ENCODE data around the gene SLC30A9. TPM values are rescaled to one million over a fixed set of nuclear protein-coding genes. Genes with fewer than 3 reads are reported as not detected.

Gene SLC30A9
- total and polyA plus RNA-seq, 2 donors from 2014 or later = 52.3 to 70.8 TPM

DNA sequence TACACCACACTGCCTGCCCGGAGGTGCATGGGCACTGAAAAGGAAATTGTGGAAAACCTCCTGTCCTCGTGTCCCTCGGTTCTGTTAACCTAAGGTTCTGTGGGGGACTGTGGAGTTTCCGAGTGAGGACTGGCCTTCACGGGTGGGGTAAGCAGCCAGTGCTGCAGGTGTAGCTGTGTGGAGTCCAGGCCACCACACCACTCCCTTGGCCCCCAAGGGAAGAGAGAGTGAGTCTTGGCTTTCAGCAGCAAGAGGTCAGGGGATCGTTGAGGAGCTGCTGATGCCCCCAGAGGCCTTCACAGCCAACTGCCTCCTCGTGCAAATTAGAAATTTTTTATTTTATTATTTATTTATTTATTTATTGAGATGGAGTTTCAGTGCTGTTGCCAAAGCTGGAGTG lies 141.8 kb downstream of the SLC30A9 start:
- H3K9ac ChIP-seq (ENCODE audit: low read length in 3 of 3) = no peak overlapping the region
- no peaks in the 10 kb centered on the region for H3K27me3 ChIP-seq (ENCODE audit: control insufficient read depth, insufficient read depth, low read length)
- no peaks in the 10 kb centered on the region for H3K9me3 ChIP-seq (ENCODE audit: control insufficient read depth in 2 of 3, insufficient read depth in 1 of 3, low read length in 3 of 3)
- H3K4me1 ChIP-seq (ENCODE audit: control insufficient read depth in 2 of 3, insufficient read depth in 2 of 3, low read depth in 1 of 3, low read length in 3 of 3) = no peaks in the 10 kb centered on the region
- H3K36me3 ChIP-seq (ENCODE audit: control insufficient read depth in 2 of 3, insufficient read depth in 3 of 3, low read length in 3 of 3) = no peaks in the 10 kb centered on the region
- FAIRE-seq (no peak), DNase-seq (no peak)
- no peak overlapping the region for H3K27ac ChIP-seq (ENCODE audit: low read depth in 2 of 2, low read length in 2 of 2)
- intact Hi-C loops (cut with DNase I) = no loop called here
- TF ChIP-seq, protein P1, sequence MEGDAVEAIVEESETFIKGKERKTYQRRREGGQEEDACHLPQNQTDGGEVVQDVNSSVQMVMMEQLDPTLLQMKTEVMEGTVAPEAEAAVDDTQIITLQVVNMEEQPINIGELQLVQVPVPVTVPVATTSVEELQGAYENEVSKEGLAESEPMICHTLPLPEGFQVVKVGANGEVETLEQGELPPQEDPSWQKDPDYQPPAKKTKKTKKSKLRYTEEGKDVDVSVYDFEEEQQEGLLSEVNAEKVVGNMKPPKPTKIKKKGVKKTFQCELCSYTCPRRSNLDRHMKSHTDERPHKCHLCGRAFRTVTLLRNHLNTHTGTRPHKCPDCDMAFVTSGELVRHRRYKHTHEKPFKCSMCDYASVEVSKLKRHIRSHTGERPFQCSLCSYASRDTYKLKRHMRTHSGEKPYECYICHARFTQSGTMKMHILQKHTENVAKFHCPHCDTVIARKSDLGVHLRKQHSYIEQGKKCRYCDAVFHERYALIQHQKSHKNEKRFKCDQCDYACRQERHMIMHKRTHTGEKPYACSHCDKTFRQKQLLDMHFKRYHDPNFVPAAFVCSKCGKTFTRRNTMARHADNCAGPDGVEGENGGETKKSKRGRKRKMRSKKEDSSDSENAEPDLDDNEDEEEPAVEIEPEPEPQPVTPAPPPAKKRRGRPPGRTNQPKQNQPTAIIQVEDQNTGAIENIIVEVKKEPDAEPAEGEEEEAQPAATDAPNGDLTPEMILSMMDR (IDR thresholded peaks at IDR 0.05; ENCODE audit: borderline replicate concordance, extremely low read depth, insufficient read depth) = no peak
- no peak overlapping the region for H3K4me3 ChIP-seq (ENCODE audit: low read length in 3 of 3)

DNA sequence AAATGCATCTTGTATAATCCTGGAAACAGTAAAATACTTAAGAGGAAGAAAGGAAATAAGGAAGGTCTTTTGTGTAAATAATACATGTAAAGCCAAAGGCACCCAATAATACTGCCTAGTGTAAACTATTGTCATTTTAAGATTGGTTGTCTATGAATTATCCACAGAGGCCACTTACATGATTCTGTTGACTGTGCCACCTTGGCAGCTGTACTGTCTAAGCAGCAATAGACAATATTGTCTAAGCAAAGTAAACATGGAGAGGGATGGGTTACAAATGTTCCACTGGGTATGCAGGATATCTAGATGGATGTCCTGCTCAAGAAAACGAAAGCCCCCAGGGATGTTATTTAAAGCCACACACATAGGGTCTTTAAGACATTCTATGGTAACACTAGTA lies 142.7 kb downstream of the SLC30A9 start:
- no peak for FAIRE-seq
- Histone ChIP-seq H3K4me1 (ENCODE audit: control insufficient read depth in 2 of 3, insufficient read depth in 2 of 3, low read depth in 1 of 3, low read length in 3 of 3) (no peaks in the 10 kb centered on the region), H3K27ac (ENCODE audit: low read depth in 2 of 2, low read length in 2 of 2) (no peak overlapping the region), H3K36me3 (ENCODE audit: control insufficient read depth in 2 of 3, insufficient read depth in 3 of 3, low read length in 3 of 3) (no peaks in the 10 kb centered on the region), H3K9me3 (ENCODE audit: control insufficient read depth in 2 of 3, insufficient read depth in 1 of 3, low read length in 3 of 3) (no peaks in the 10 kb centered on the region), H3K27me3 (ENCODE audit: control insufficient read depth, insufficient read depth, low read length) (no peaks in the 10 kb centered on the region), H3K9ac (ENCODE audit: low read length in 3 of 3) (no peak overlapping the region), H3K4me3 (ENCODE audit: low read length in 3 of 3) (no peak overlapping the region)
- no peak for DNase-seq
- intact Hi-C loops (cut with DNase I) = no loop called here
- TF ChIP-seq, protein P1 (IDR thresholded peaks at IDR 0.05; ENCODE audit: borderline replicate concordance, extremely low read depth, insufficient read depth) = no peak

DNA sequence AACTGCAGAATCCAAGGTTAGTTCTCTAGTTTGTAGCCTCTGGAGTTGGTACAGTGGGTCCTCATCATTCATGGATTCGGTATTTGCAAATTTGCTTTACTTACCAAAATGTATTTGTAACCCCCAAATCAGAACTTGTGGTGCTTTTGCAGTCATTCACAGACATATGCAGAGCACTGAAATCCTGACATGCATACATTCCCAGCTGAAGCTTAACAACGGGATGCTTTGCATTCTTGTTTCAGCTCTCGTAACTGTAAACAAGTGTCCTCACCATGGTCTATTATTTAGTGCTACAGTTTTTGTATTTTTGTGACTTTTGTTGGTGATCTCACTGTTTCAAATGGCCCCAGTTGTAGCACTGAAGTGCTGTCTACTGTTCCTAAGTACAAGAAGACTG lies 146.0 kb downstream of the SLC30A9 start:
- Histone ChIP-seq H3K4me3 (ENCODE audit: low read length in 3 of 3) (no peak overlapping the region), H3K27me3 (ENCODE audit: control insufficient read depth, insufficient read depth, low read length) (no peaks in the 10 kb centered on the region), H3K9me3 (ENCODE audit: control insufficient read depth in 2 of 3, insufficient read depth in 1 of 3, low read length in 3 of 3) (no peaks in the 10 kb centered on the region), H3K9ac (ENCODE audit: low read length in 3 of 3) (no peak overlapping the region), H3K4me1 (ENCODE audit: control insufficient read depth in 2 of 3, insufficient read depth in 2 of 3, low read depth in 1 of 3, low read length in 3 of 3) (no peaks in the 10 kb centered on the region), H3K36me3 (ENCODE audit: control insufficient read depth in 2 of 3, insufficient read depth in 3 of 3, low read length in 3 of 3) (no peaks in the 10 kb centered on the region), H3K27ac (ENCODE audit: low read depth in 2 of 2, low read length in 2 of 2) (no peak overlapping the region)
- intact Hi-C loops (cut with DNase I) = no loop called here
- FAIRE-seq (no peak), DNase-seq (no peak)
- TF ChIP-seq, protein P1 (IDR thresholded peaks at IDR 0.05; ENCODE audit: borderline replicate concordance, extremely low read depth, insufficient read depth) = no peak

Other genes with a start within 250 kb of the SLC30A9 start
- not detected for gene PHOX2B, start 241.8 kb upstream of the SLC30A9 start, total RNA-seq
- gene PHOX2B, start 241.8 kb upstream of the SLC30A9 start, polyA plus RNA-seq (ENCODE audit: insufficient read depth, low read depth, low replicate concordance) = not detected
- gene TMEM33, start 55.1 kb upstream of the SLC30A9 start, total RNA-seq = 63.8 TPM
- 20.3 TPM for gene TMEM33, start 55.1 kb upstream of the SLC30A9 start, polyA plus RNA-seq (ENCODE audit: insufficient read depth, low read depth, low replicate concordance)
- 0.16 TPM for gene DCAF4L1, start 8.8 kb upstream of the SLC30A9 start, total RNA-seq
- 0.28 TPM for gene DCAF4L1, start 8.8 kb upstream of the SLC30A9 start, polyA plus RNA-seq (ENCODE audit: insufficient read depth, low read depth, low replicate concordance)
- 0.22 TPM for gene BEND4, start 162.1 kb downstream of the SLC30A9 start, total RNA-seq
- not detected for gene BEND4, start 162.1 kb downstream of the SLC30A9 start, polyA plus RNA-seq (ENCODE audit: insufficient read depth, low read depth, low replicate concordance)

All from kidney (tissue), 14 donors.